SU-DHL-6 (cell line): Measurements from ENCODE around the gene FUCA1.
A peak's percentile ranks its signal among the peaks of the same experiment; 100 is the strongest.

ENCODE experiments used
- H2AFZ ChIP-seq: fragments of 200-600 bp; sonication (generic); 2 replicates; pipeline ENCODE4 v1.6.1; 2014; ENCODE audit warnings: low read depth, mild to moderate bottlenecking, moderate library complexity, mixed read lengths, antibody characterized with exemption, low read length; ENCODE audit not compliant: severe bottlenecking
- H3F3A ChIP-seq: fragments of 200-600 bp; shearing (Covaris generic); 2 replicates; pipeline ENCODE4 v1.6.0; 2016; ENCODE audit warnings: antibody characterized with exemption, mild to moderate bottlenecking; ENCODE audit not compliant: insufficient read depth
- H3K27ac ChIP-seq: fragments of 200-600 bp; sonication (generic); 2 replicates; pipeline ENCODE4 v1.5.1; 2016; ENCODE audit warnings: low read depth, mild to moderate bottlenecking, low read length, moderate library complexity, mixed read lengths
- H3K27me3 ChIP-seq: fragments of 200-600 bp; sonication (generic), shearing (Covaris generic); 2 replicates; pipeline ENCODE4 v1.6.0; 2014; ENCODE audit warnings: mild to moderate bottlenecking, low read length
- H3K36me3 ChIP-seq: fragments of 200-600 bp; sonication (generic); 2 replicates; pipeline ENCODE4 v1.6.1; 2014; ENCODE audit warnings: mild to moderate bottlenecking, low read length, mixed read lengths
- H3K4me2 ChIP-seq: fragments of 300-600, 200-600 bp; shearing (Covaris generic), sonication (generic); 2 replicates; pipeline ENCODE4 v1.6.0; 2014; ENCODE audit warnings: low read length, low read depth, mild to moderate bottlenecking; ENCODE audit not compliant: poor library complexity, severe bottlenecking
- H3K4me3 ChIP-seq: fragments of 200-600 bp; sonication (generic); 2 replicates; pipeline ENCODE4 v1.5.1; 2014; ENCODE audit warnings: antibody characterized with exemption, low read length, mild to moderate bottlenecking, mixed read lengths; ENCODE audit not compliant: insufficient read depth, poor library complexity, severe bottlenecking
- H3K79me2 ChIP-seq: fragments of 200-600 bp; sonication (generic); 2 replicates; pipeline ENCODE4 v1.6.1; 2014; ENCODE audit warnings: mild to moderate bottlenecking, low read length, moderate library complexity; ENCODE audit not compliant: insufficient read depth
- H3K9ac ChIP-seq: fragments of 200-600 bp; sonication (generic); 2 replicates; pipeline ENCODE4 v1.7.0; 2014; ENCODE audit warnings: mild to moderate bottlenecking, low read length
- H3K9me2 ChIP-seq: fragments of 200-600 bp; sonication (generic); replicated peaks from 2 replicates; pipeline ENCODE4 v1.6.1; 2014; ENCODE audit warnings: low read length; ENCODE audit not compliant: insufficient read depth
- H3K9me3 ChIP-seq: fragments of 200-600 bp; sonication (generic); 2 replicates; pipeline ENCODE4 v1.6.1; 2014; ENCODE audit warnings: low read length, mixed read lengths; ENCODE audit not compliant: insufficient read depth
- H4K20me1 ChIP-seq: fragments of 200-600 bp; sonication (generic); 2 replicates; pipeline ENCODE4 v1.6.1; 2014; ENCODE audit warnings: low read depth, mild to moderate bottlenecking, antibody characterized with exemption, low read length, moderate library complexity, mixed read lengths
- EZH2phosphoT487 ChIP-seq: fragments of 200-600 bp; sonication (generic), shearing (Covaris generic); conservative IDR thresholded peaks from 2 replicates; pipeline ENCODE4 v1.6.1; 2018; ENCODE audit warnings: mild to moderate bottlenecking, antibody characterized with exemption, low read length, moderate library complexity, mixed read lengths
- TF ChIP-seq, protein P1 (sequence below): fragments of 200-600 bp; sonication (generic); IDR thresholded peaks from one replicate; pipeline ENCODE4 v1.5.1; 2017; ENCODE audit warnings: antibody characterized with exemption, mild to moderate bottlenecking, low read length, moderate library complexity; ENCODE audit not compliant: insufficient read depth, poor library complexity, severe bottlenecking

Gene FUCA1

DNA sequence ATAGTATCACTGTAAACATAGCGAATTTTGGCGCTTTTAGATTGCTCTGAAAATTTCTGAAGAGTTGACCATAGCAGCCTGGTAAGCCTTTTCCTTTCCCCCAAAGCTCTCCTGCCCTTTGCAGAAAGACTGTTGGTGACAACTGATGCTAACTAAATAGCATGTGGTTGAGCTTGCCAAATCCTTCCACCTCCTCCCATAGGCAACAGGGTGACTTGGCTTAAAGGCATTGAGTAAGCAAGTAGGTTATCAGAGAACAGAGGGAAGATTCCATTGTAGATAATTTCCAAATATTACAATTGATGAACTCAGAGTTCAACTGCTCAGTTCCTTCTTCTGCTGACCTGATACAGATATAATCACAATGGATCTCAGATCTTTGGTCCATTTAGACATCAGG lies 22.9 kb downstream of the FUCA1 start:
- Histone ChIP-seq H4K20me1 (no peaks in the 10 kb centered on the region), H3K27me3 (no peaks in the 10 kb centered on the region), H3K9me2 (no peaks in the 10 kb centered on the region), H3K4me2 (no peak overlapping the region), H3K4me3 (no peak overlapping the region), H3K36me3 (peaks cover 7% of the 10 kb centered on the region; the same call in 1 of the 2 replicates), H3K9ac (no peak overlapping the region), H3K9me3 (no peaks in the 10 kb centered on the region), H3F3A (0 out of 2 replicates have a peak, but pooled peaks cover 3% of the 10 kb centered on the region), H3K79me2 (no peaks in the 10 kb centered on the region), H3K27ac (no peak overlapping the region), H2AFZ (no peak overlapping the region)
- TF ChIP-seq, protein P1, sequence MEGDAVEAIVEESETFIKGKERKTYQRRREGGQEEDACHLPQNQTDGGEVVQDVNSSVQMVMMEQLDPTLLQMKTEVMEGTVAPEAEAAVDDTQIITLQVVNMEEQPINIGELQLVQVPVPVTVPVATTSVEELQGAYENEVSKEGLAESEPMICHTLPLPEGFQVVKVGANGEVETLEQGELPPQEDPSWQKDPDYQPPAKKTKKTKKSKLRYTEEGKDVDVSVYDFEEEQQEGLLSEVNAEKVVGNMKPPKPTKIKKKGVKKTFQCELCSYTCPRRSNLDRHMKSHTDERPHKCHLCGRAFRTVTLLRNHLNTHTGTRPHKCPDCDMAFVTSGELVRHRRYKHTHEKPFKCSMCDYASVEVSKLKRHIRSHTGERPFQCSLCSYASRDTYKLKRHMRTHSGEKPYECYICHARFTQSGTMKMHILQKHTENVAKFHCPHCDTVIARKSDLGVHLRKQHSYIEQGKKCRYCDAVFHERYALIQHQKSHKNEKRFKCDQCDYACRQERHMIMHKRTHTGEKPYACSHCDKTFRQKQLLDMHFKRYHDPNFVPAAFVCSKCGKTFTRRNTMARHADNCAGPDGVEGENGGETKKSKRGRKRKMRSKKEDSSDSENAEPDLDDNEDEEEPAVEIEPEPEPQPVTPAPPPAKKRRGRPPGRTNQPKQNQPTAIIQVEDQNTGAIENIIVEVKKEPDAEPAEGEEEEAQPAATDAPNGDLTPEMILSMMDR: no peak
- no peak for TF ChIP-seq EZH2phosphoT487

DNA sequence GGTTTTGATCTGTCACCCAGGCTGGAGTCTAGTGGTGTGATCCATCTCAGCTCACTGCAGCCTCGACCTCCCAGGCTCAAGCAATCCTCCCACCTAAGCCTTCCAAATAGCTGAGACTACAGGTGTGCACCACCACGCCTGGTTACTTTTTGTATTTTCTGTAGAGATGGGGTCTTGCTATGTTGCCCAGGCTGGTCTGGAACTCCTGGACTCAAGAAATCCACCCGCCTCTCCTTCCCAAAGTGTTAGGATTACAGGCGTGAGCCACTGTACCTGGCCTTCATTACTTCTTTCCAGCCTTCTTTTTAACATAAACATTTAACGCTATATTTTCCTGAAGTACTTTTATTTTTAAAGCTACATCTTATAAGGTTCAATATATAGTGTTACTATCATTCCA lies 24.4 kb downstream of the FUCA1 start:
- Histone ChIP-seq H3K4me2 (no peak overlapping the region), H3K36me3 (peaks cover 7% of the 10 kb centered on the region; the same call in 1 of the 2 replicates), H3K27ac (no peak overlapping the region), H3K79me2 (no peaks in the 10 kb centered on the region), H3K4me3 (no peak overlapping the region), H3K9me2 (no peaks in the 10 kb centered on the region), H3K9ac (no peak overlapping the region), H4K20me1 (no peaks in the 10 kb centered on the region), H3F3A (peaks cover 3% of the 10 kb centered on the region; the same call in 1 of the 2 replicates), H3K9me3 (no peaks in the 10 kb centered on the region), H2AFZ (no peak overlapping the region), H3K27me3 (no peaks in the 10 kb centered on the region)
- TF ChIP-seq EZH2phosphoT487: no peak

DNA sequence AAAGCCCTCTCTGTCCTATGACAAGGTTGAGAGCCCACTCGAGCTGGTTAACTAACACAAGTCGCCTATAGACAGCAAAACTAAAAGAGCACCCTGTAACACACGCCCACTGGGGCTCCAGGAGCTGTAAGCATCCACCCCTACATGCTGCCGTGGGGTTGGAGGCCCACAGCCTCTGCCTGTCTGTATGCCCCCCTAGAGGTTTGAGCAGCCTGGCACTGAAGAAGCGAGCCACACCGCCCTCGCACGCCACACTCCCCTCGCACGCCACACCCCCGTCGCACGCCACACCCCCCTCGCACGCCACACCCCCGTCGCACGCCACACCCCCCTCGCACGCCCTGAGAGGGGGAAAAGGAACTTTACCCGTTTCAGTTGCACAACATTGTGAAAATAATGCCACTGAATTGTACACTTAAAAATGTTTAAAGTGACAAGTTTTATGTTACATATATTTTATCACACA lies 29.7 kb downstream of the FUCA1 start:
- Histone ChIP-seq H3F3A (peaks cover 11% of the 10 kb centered on the region; the same call in 1 of the 2 replicates), H3K36me3 (no peaks in the 10 kb centered on the region), H2AFZ (peak overlapping the region; percentile 90), H3K9ac (peak overlapping the region; percentile 37), H3K27ac (peak overlapping the region; percentile 48; the same call in 1 of the 2 replicates), H3K9me2 (no peaks in the 10 kb centered on the region), H3K4me2 (peak overlapping the region; percentile 98), H4K20me1 (no peaks in the 10 kb centered on the region), H3K79me2 (no peaks in the 10 kb centered on the region), H3K4me3 (peak overlapping the region; percentile 42), H3K9me3 (no peaks in the 10 kb centered on the region), H3K27me3 (no peaks in the 10 kb centered on the region)
- no peak for TF ChIP-seq EZH2phosphoT487
- TF ChIP-seq, protein P1: no peak

DNA sequence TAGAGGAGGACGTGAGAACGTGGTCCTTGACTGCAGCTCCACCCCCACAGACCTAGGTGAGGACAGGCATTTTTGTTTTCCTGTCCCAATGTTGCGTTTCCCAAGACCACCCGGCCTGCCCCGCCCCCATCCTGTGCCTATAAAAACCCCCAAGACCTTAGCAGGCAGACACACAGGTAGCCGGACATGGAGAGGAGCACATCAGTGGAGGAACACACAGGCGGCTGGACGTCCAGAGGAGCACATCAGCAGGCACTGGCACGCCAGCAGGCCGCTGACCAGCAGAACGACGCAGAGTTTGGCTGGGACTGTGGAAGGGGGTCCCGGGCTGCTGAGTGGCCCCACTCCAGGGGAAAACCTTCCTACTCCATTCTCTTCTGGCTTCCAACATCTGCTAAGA lies 30.2 kb downstream of the FUCA1 start:
- Histone ChIP-seq H3K27me3 (no peaks in the 10 kb centered on the region), H3K9ac (peak overlapping the region; percentile 37), H3K79me2 (no peaks in the 10 kb centered on the region), H2AFZ (peak overlapping the region; percentile 90), H3K4me2 (peak overlapping the region; percentile 98), H4K20me1 (no peaks in the 10 kb centered on the region), H3K36me3 (no peaks in the 10 kb centered on the region), H3K27ac (no peak overlapping the region), H3K9me3 (no peaks in the 10 kb centered on the region), H3K9me2 (no peaks in the 10 kb centered on the region), H3F3A (peaks cover 9% of the 10 kb centered on the region; the same call in 1 of the 2 replicates), H3K4me3 (no peak overlapping the region)
- TF ChIP-seq, protein P1: no peak
- TF ChIP-seq EZH2phosphoT487: no peak
